Measurements from ENCODE around the gene ARSI.

Gene ARSI

GRCh38 chr5:150294551-150295071 is 8.1 kb downstream of the ARSI start:
- DNase-seq (ENCODE audit: low read depth, low spot score), result no peak

GRCh38 chr5:150293091-150293941 is 9.4 kb downstream of the ARSI start:
- DNase-seq (ENCODE audit: low read depth, low spot score), result no peak

- no peak for DNase-seq (ENCODE audit: low read depth, low spot score)
Observed at GRCh38 chr5:150291388-150292385, 11.0 kb downstream of the ARSI start.

- no peak for DNase-seq (ENCODE audit: low read depth, low spot score)
Observed at GRCh38 chr5:150289551-150290390, 12.9 kb downstream of the ARSI start, which contains the start of gene CAMK2A. CAMK2A (minus strand) TSS chr5:150289773; CDS start chr5:150289625, 148 bp downstream.

GRCh38 chr5:150288791-150289190 is 13.9 kb downstream of the ARSI start:
- no peak for DNase-seq (ENCODE audit: low read depth, low spot score)

GRCh38 chr5:150288361-150288760 is 14.3 kb downstream of the ARSI start:
- DNase-seq (ENCODE audit: low read depth, low spot score), result no peak

GRCh38 chr5:150286820-150287219 is 15.9 kb downstream of the ARSI start:
- no peak for DNase-seq (ENCODE audit: low read depth, low spot score)

- no peak for DNase-seq (ENCODE audit: low read depth, low spot score)
Observed at GRCh38 chr5:150285114-150285513, 17.6 kb downstream of the ARSI start.

- DNase-seq (ENCODE audit: low read depth, low spot score), result no peak
Observed at GRCh38 chr5:150284311-150284710, 18.4 kb downstream of the ARSI start.

GRCh38 chr5:150283904-150284303 is 18.8 kb downstream of the ARSI start:
- DNase-seq (ENCODE audit: low read depth, low spot score), result no peak

GRCh38 chr5:150281987-150282386 is 20.7 kb downstream of the ARSI start:
- DNase-seq (ENCODE audit: low read depth, low spot score), result no peak

- DNase-seq (ENCODE audit: low read depth, low spot score), result no peak
Observed at GRCh38 chr5:150279330-150280020, 23.2 kb downstream of the ARSI start.

GRCh38 chr5:150278916-150279315 is 23.8 kb downstream of the ARSI start:
- no peak for DNase-seq (ENCODE audit: low read depth, low spot score)

GRCh38 chr5:150278046-150278730 is 24.5 kb downstream of the ARSI start:
- DNase-seq (ENCODE audit: low read depth, low spot score), result no peak

GRCh38 chr5:150277043-150277442 is 25.7 kb downstream of the ARSI start:
- no peak for DNase-seq (ENCODE audit: low read depth, low spot score)

GRCh38 chr5:150274811-150275210 is 27.9 kb downstream of the ARSI start:
- DNase-seq (ENCODE audit: low read depth, low spot score), result no peak

GRCh38 chr5:150272531-150272930 is 30.2 kb downstream of the ARSI start:
- no peak for DNase-seq (ENCODE audit: low read depth, low spot score)

- no peak for DNase-seq (ENCODE audit: low read depth, low spot score)
Observed at GRCh38 chr5:150271923-150272322, 30.8 kb downstream of the ARSI start.

- no peak for DNase-seq (ENCODE audit: low read depth, low spot score)
Observed at GRCh38 chr5:150271296-150271692, 31.4 kb downstream of the ARSI start.
